GM23338 (cell line): ENCODE results near the gene ARID3A. TPM values are rescaled to one million over a fixed set of nuclear protein-coding genes. Genes with fewer than 3 reads are reported as not detected.

ENCODE experiments used
- ATAC-seq: fragments of 200-7000 bp; cut with Tn5 transposase; 3 replicates; pipeline ENCODE4 v1.9.1; 2020
- DNase-seq: peaks from one replicate; pipeline ENCODE4 v3.0.0-alpha.2; 2015; ENCODE audit warnings: low spot score
- H2AFZ ChIP-seq: fragments of 200-600 bp; sonication (generic); 2 replicates; pipeline ENCODE4 v1.8.0; 2016; ENCODE audit warnings: antibody characterized with exemption, mild to moderate bottlenecking, moderate library complexity
- H3F3A ChIP-seq: fragments of 200-600 bp; sonication (generic); replicated peaks from 2 replicates; pipeline ENCODE4 v1.8.0; 2017; ENCODE audit warnings: antibody characterized with exemption, mixed run types, low read depth
- H3K27ac ChIP-seq: fragments of 200-600 bp; sonication (generic); 2 replicates; pipeline ENCODE4 v1.6.1; 2016; ENCODE audit warnings: low read depth
- H3K27me3 ChIP-seq: fragments of 200-600 bp; sonication (generic); 2 replicates; pipeline ENCODE4 v1.8.0; 2016; ENCODE audit warnings: mild to moderate bottlenecking, mixed run types, moderate library complexity; ENCODE audit not compliant: insufficient read depth
- H3K36me3 ChIP-seq: fragments of 200-600 bp; sonication (generic); 2 replicates; pipeline ENCODE4 v1.8.0; 2016; ENCODE audit warnings: mild to moderate bottlenecking; ENCODE audit not compliant: insufficient read depth
- H3K4me1 ChIP-seq: fragments of 200-600 bp; sonication (generic); 2 replicates; pipeline ENCODE4 v1.8.0; 2016; ENCODE audit warnings: mild to moderate bottlenecking, moderate library complexity; ENCODE audit not compliant: insufficient read depth
- H3K4me2 ChIP-seq: fragments of 200-600 bp; sonication (generic); 2 replicates; pipeline ENCODE4 v1.7.1; 2017; ENCODE audit warnings: mixed run types
- H3K4me3 ChIP-seq: fragments of 200-600 bp; sonication (generic); 2 replicates; pipeline ENCODE4 v1.6.1; 2016; ENCODE audit warnings: mixed run types
- H3K79me2 ChIP-seq: fragments of 200-600 bp; sonication (generic); replicated peaks from 2 replicates; pipeline ENCODE4 v1.8.0; 2017; ENCODE audit warnings: mild to moderate bottlenecking; ENCODE audit not compliant: insufficient read depth
- H3K9me2 ChIP-seq: fragments of 200-600 bp; sonication (generic); 2 replicates; pipeline ENCODE4 v1.8.0; 2017; ENCODE audit not compliant: insufficient read depth
- H4K20me1 ChIP-seq: fragments of 200-600 bp; sonication (generic); replicated peaks from 2 replicates; pipeline ENCODE4 v1.8.0; 2017; ENCODE audit warnings: mild to moderate bottlenecking; ENCODE audit not compliant: insufficient read depth
- H3K27ac Mint-ChIP-seq: 2 replicates; pipeline ENCODE4 v1.8.0; 2020; ENCODE audit warnings: inconsistent platforms, mild to moderate bottlenecking, moderate library complexity, mixed read lengths
- H3K27me3 Mint-ChIP-seq: 3 replicates; pipeline ENCODE4 v1.8.0; 2022; ENCODE audit warnings: low read depth, mild to moderate bottlenecking, moderate library complexity, mixed read lengths, inconsistent platforms; ENCODE audit not compliant: insufficient read depth, poor library complexity
- H3K36me3 Mint-ChIP-seq: 3 replicates; pipeline ENCODE4 v1.8.0; 2021; ENCODE audit warnings: low read depth, mild to moderate bottlenecking, inconsistent platforms, moderate library complexity, mixed read lengths
- H3K4me1 Mint-ChIP-seq: 3 replicates; pipeline ENCODE4 v1.8.0; 2020; ENCODE audit warnings: mild to moderate bottlenecking, inconsistent platforms, mixed read lengths
- H3K4me3 Mint-ChIP-seq: 3 replicates; pipeline ENCODE4 v1.8.0; 2021; ENCODE audit warnings: moderate library complexity, mild to moderate bottlenecking, inconsistent platforms, mixed read lengths
- H3K9me3 Mint-ChIP-seq: 3 replicates; pipeline ENCODE4 v1.8.0; 2020; ENCODE audit warnings: moderate library complexity, mild to moderate bottlenecking, inconsistent platforms, mixed read lengths
- CREB1 ChIP-seq: fragments of 250-450 bp; sonication (Bioruptor Pico); IDR thresholded peaks from 2 replicates; pipeline ENCODE4 v1.5.0; 2020; ENCODE audit warnings: low read depth, mild to moderate bottlenecking, moderate library complexity
- ETS1 ChIP-seq: IDR thresholded peaks from 2 replicates; pipeline ENCODE4 v1.6.1; 2016; ENCODE audit warnings: antibody characterized with exemption
- EZH2 ChIP-seq: fragments of 200-600 bp; sonication (generic); IDR thresholded peaks from one replicate; pipeline ENCODE4 v1.8.0; 2017; ENCODE audit warnings: antibody characterized with exemption, mild to moderate bottlenecking, low read depth; ENCODE audit not compliant: unreplicated experiment
- EZH2phosphoT487 ChIP-seq: fragments of 200-600 bp; sonication (generic); IDR thresholded peaks from one replicate; pipeline ENCODE4 v1.8.1; 2018; ENCODE audit warnings: antibody characterized with exemption; ENCODE audit not compliant: unreplicated experiment
- POLR2AphosphoS5 ChIP-seq: IDR thresholded peaks from 2 replicates; pipeline ENCODE4 v1.6.1; 2016; ENCODE audit warnings: antibody characterized with exemption, low read depth
- REST ChIP-seq: IDR thresholded peaks from one replicate; pipeline ENCODE4 v1.6.1; 2018; ENCODE audit warnings: antibody characterized with exemption; ENCODE audit not compliant: unreplicated experiment
- STAT1 ChIP-seq: IDR thresholded peaks from one replicate; pipeline ENCODE4 v1.6.1; 2016; ENCODE audit warnings: antibody characterized with exemption; ENCODE audit not compliant: unreplicated experiment
- ZNF114 ChIP-seq: fragments of 250-450 bp; sonication (Bioruptor Pico); IDR thresholded peaks from 2 replicates; pipeline ENCODE4 v1.5.0; 2020; ENCODE audit warnings: mild to moderate bottlenecking, moderate library complexity
- ZNF331 ChIP-seq: fragments of 250-450 bp; sonication (Bioruptor Pico); IDR thresholded peaks from 2 replicates; pipeline ENCODE4 v1.5.0; 2020; ENCODE audit warnings: low read depth, mild to moderate bottlenecking, moderate library complexity
- ZNF462 ChIP-seq: fragments of 250-450 bp; sonication (Bioruptor Pico); IDR thresholded peaks from 2 replicates; pipeline ENCODE4 v1.5.0; 2020; ENCODE audit warnings: mild to moderate bottlenecking, moderate library complexity
- polyA plus RNA-seq: library from polyadenylated mRNA; unstranded; fragments of >200 nt; fragmentation: Nextera tagmentation; extraction: Ambion mirVana; gene quantifications from 2 replicates; pipeline ENCODE4 v1.2.1, GENCODE V29; 2016
- total RNA-seq: library from RNA; depleted of rRNA; stranded (reverse); fragments of >200 nt; shearing (Covaris generic); gene quantifications from 2 replicates; pipeline ENCODE4 v1.2.3, GENCODE V29; 2014

ARID3A gene
- total and polyA plus RNA-seq, 2 experiments from 2014 or later, result 33.6 to 51.6 TPM

- ATAC-seq (no peak), DNase-seq (no peak)
- no peak overlapping the region for H3K27ac ChIP-seq
- no peaks in the 10 kb centered on the region for H3K9me3 Mint-ChIP-seq
- H3K36me3 ChIP-seq, result no peaks in the 10 kb centered on the region
- no peak overlapping the region for H3K27ac Mint-ChIP-seq
- peaks cover 5% of the 10 kb centered on the region for H3K4me1 Mint-ChIP-seq
- peaks cover 5% of the 10 kb centered on the region for H3K27me3 Mint-ChIP-seq
- H3K4me3 Mint-ChIP-seq, result no peak overlapping the region
- peaks cover 18% of the 10 kb centered on the region for H3K36me3 Mint-ChIP-seq
- no peak overlapping the region for H2AFZ ChIP-seq
- peaks cover 3% of the 10 kb centered on the region; the same call in 1 of the 2 replicates for H3K4me1 ChIP-seq
- H3K27me3 ChIP-seq, result no peaks in the 10 kb centered on the region
- no peak overlapping the region for H3K4me2 ChIP-seq
- peaks cover 5% of the 10 kb centered on the region for H3F3A ChIP-seq
- H3K4me3 ChIP-seq, result no peak overlapping the region
- no peaks in the 10 kb centered on the region for H3K9me2 ChIP-seq
- H4K20me1 ChIP-seq, result peaks cover 10% of the 10 kb centered on the region
- peaks cover 22% of the 10 kb centered on the region for H3K79me2 ChIP-seq
- no peak for TF ChIP-seq EZH2
- TF ChIP-seq POLR2AphosphoS5, result no peak
- no peak for TF ChIP-seq ZNF114 (CRISPR knock-in tag)
- TF ChIP-seq REST, result no peak
- TF ChIP-seq CREB1 (CRISPR knock-in tag), result no peak
- TF ChIP-seq EZH2phosphoT487, result no peak
Observed at GRCh38 chr19:901216-902092, 24.4 kb upstream of the ARID3A start.

- Histone ChIP-seq H3K4me2 (no peak overlapping the region), H4K20me1 (peaks cover 11% of the 10 kb centered on the region), H3F3A (peaks cover 5% of the 10 kb centered on the region), H3K27me3 (no peaks in the 10 kb centered on the region), H3K9me2 (no peaks in the 10 kb centered on the region), H3K27ac (no peak overlapping the region), H2AFZ (no peak overlapping the region), H3K4me3 (no peak overlapping the region), H3K36me3 (no peaks in the 10 kb centered on the region), H3K4me1 (peaks cover 3% of the 10 kb centered on the region; the same call in 1 of the 2 replicates), H3K79me2 (peaks cover 22% of the 10 kb centered on the region)
- H3K4me3 Mint-ChIP-seq, result no peak overlapping the region
- H3K27ac Mint-ChIP-seq, result no peak overlapping the region
- H3K9me3 Mint-ChIP-seq, result no peaks in the 10 kb centered on the region
- H3K27me3 Mint-ChIP-seq, result peaks cover 6% of the 10 kb centered on the region
- peaks cover 5% of the 10 kb centered on the region for H3K4me1 Mint-ChIP-seq
- H3K36me3 Mint-ChIP-seq, result peaks cover 12% of the 10 kb centered on the region
- ATAC-seq, result no peak
- DNase-seq, result no peak
- TF ChIP-seq ZNF331 (CRISPR knock-in tag), result no peak
- no peak for TF ChIP-seq STAT1
- TF ChIP-seq ZNF462, result no peak
- TF ChIP-seq EZH2phosphoT487, result no peak
- TF ChIP-seq ETS1, result no peak
- TF ChIP-seq POLR2AphosphoS5, result no peak
Observed at GRCh38 chr19:902093-902370, 23.8 kb upstream of the ARID3A start.
